Measurements from ENCODE around the gene SNCB. TPM values are rescaled to one million over a fixed set of nuclear protein-coding genes. Genes with fewer than 3 reads are reported as not detected.

Gene SNCB
- total RNA-seq, 1 experiment from 2014 or later, result not detected

- no peak for DNase-seq
- H3K9me3 ChIP-seq, result no peaks in the 10 kb centered on the region
- H3K27me3 ChIP-seq, result peaks cover 13% of the 10 kb centered on the region
- no peak overlapping the region for H3K4me3 ChIP-seq
- no peaks in the 10 kb centered on the region for H3K36me3 ChIP-seq
Observed at GRCh38 chr5:176619569-176620332, 10.6 kb downstream of the SNCB start.

GRCh38 chr5:176619203-176619568 lies 11.1 kb downstream of the SNCB start:
- Histone ChIP-seq H3K4me3 (no peak overlapping the region), H3K27me3 (peaks cover 12% of the 10 kb centered on the region), H3K9me3 (no peaks in the 10 kb centered on the region), H3K36me3 (no peaks in the 10 kb centered on the region)
- DNase-seq, result peak; percentile 89

- Histone ChIP-seq H3K27me3 (peaks cover 12% of the 10 kb centered on the region), H3K9me3 (no peaks in the 10 kb centered on the region), H3K36me3 (no peaks in the 10 kb centered on the region), H3K4me3 (no peak overlapping the region)
- no peak for DNase-seq
Observed at GRCh38 chr5:176618783-176619182, 11.6 kb downstream of the SNCB start.

GRCh38 chr5:176616511-176616910 lies 13.8 kb downstream of the SNCB start:
- Histone ChIP-seq H3K9me3 (no peaks in the 10 kb centered on the region), H3K27me3 (peaks cover 12% of the 10 kb centered on the region), H3K36me3 (no peaks in the 10 kb centered on the region), H3K4me3 (no peak overlapping the region)
- DNase-seq, result no peak

GRCh38 chr5:176614805-176615478 lies 15.4 kb downstream of the SNCB start:
- DNase-seq, result peak; percentile 92

GRCh38 chr5:176612855-176613254 lies 17.5 kb downstream of the SNCB start:
- H3K9me3 ChIP-seq, result no peaks in the 10 kb centered on the region; the same call in 1 of the 2 replicates
- no peak for DNase-seq
- 0 out of 2 replicates have a peak, but pooled peaks cover 2% of the 10 kb centered on the region for H3K27me3 ChIP-seq

More at GRCh38 chr5:176614805-176615478, 15.4 kb downstream of the SNCB start:
- no peaks in the 10 kb centered on the region for H3K36me3 ChIP-seq
- H3K27me3 ChIP-seq, result peaks cover 8% of the 10 kb centered on the region
- no peak overlapping the region for H3K4me3 ChIP-seq
- no peaks in the 10 kb centered on the region for H3K9me3 ChIP-seq

GRCh38 chr5:176612008-176612407 lies 18.3 kb downstream of the SNCB start:
- DNase-seq, result no peak
- H3K27me3 ChIP-seq, result 0 out of 2 replicates have a peak, but pooled peaks cover 2% of the 10 kb centered on the region
- no peaks in the 10 kb centered on the region; the same call in 1 of the 2 replicates for H3K36me3 ChIP-seq
- H3K9me3 ChIP-seq, result no peaks in the 10 kb centered on the region; the same call in 1 of the 2 replicates
- H3K4me3 ChIP-seq, result no peak overlapping the region

More at GRCh38 chr5:176612855-176613254, 17.5 kb downstream of the SNCB start:
- Histone ChIP-seq H3K36me3 (no peaks in the 10 kb centered on the region; the same call in 1 of the 2 replicates), H3K4me3 (no peak overlapping the region)

GRCh38 chr5:176611435-176611834 lies 18.9 kb downstream of the SNCB start:
- Histone ChIP-seq H3K27me3 (0 out of 2 replicates have a peak, but pooled peaks cover 2% of the 10 kb centered on the region), H3K36me3 (no peaks in the 10 kb centered on the region; the same call in 1 of the 2 replicates), H3K4me3 (no peak overlapping the region), H3K9me3 (no peaks in the 10 kb centered on the region; the same call in 1 of the 2 replicates)
- DNase-seq, result peak; percentile 86

GRCh38 chr5:176610435-176610773 lies 19.9 kb downstream of the SNCB start:
- peak; percentile 39 for DNase-seq
- Histone ChIP-seq H3K36me3 (no peaks in the 10 kb centered on the region; the same call in 1 of the 2 replicates), H3K4me3 (peak overlapping the region; percentile 61), H3K27me3 (0 out of 2 replicates have a peak, but pooled peaks cover 2% of the 10 kb centered on the region), H3K9me3 (no peaks in the 10 kb centered on the region; the same call in 1 of the 2 replicates)

- 0 out of 2 replicates have a peak, but pooled peaks cover 2% of the 10 kb centered on the region for H3K27me3 ChIP-seq
- peak; percentile 71 for DNase-seq
Observed at GRCh38 chr5:176609724-176610434, 20.5 kb downstream of the SNCB start, which contains the start of gene GPRIN1. TSS of gene GPRIN1 (minus strand) at chr5:176610156. CDS start at chr5:176599834, 10,322 bp downstream.

GRCh38 chr5:176608937-176609723 lies 21.2 kb downstream of the SNCB start:
- DNase-seq, result peak; percentile 63

More at GRCh38 chr5:176609724-176610434, 20.5 kb downstream of the SNCB start, which contains the start of gene GPRIN1:
- no peaks in the 10 kb centered on the region; the same call in 1 of the 2 replicates for H3K36me3 ChIP-seq
- H3K9me3 ChIP-seq, result no peaks in the 10 kb centered on the region; the same call in 1 of the 2 replicates
- H3K4me3 ChIP-seq, result peak within 1 kb of the TSS; percentile 61

GRCh38 chr5:176608142-176608705 lies 22.1 kb downstream of the SNCB start:
- Histone ChIP-seq H3K36me3 (no peaks in the 10 kb centered on the region; the same call in 1 of the 2 replicates), H3K27me3 (0 out of 2 replicates have a peak, but pooled peaks cover 2% of the 10 kb centered on the region), H3K9me3 (no peaks in the 10 kb centered on the region; the same call in 1 of the 2 replicates), H3K4me3 (no peak overlapping the region)
- no peak for DNase-seq

More at GRCh38 chr5:176608937-176609723, 21.2 kb downstream of the SNCB start:
- Histone ChIP-seq H3K4me3 (peak overlapping the region; percentile 61), H3K9me3 (no peaks in the 10 kb centered on the region; the same call in 1 of the 2 replicates), H3K27me3 (0 out of 2 replicates have a peak, but pooled peaks cover 2% of the 10 kb centered on the region), H3K36me3 (no peaks in the 10 kb centered on the region; the same call in 1 of the 2 replicates)

GRCh38 chr5:176606875-176607274 lies 23.5 kb downstream of the SNCB start:
- 0 out of 2 replicates have a peak, but pooled peaks cover 2% of the 10 kb centered on the region for H3K27me3 ChIP-seq
- no peak for DNase-seq
- H3K36me3 ChIP-seq, result no peaks in the 10 kb centered on the region; the same call in 1 of the 2 replicates
- no peaks in the 10 kb centered on the region; the same call in 1 of the 2 replicates for H3K9me3 ChIP-seq
- H3K4me3 ChIP-seq, result no peak overlapping the region

GRCh38 chr5:176606032-176606431 lies 24.3 kb downstream of the SNCB start:
- H3K4me3 ChIP-seq, result no peak overlapping the region
- DNase-seq, result no peak
- H3K27me3 ChIP-seq, result 0 out of 2 replicates have a peak, but pooled peaks cover 2% of the 10 kb centered on the region

GRCh38 chr5:176603091-176603490 lies 27.2 kb downstream of the SNCB start:
- no peaks in the 10 kb centered on the region for H3K27me3 ChIP-seq
- H3K4me3 ChIP-seq, result no peak overlapping the region
- H3K9me3 ChIP-seq, result no peaks in the 10 kb centered on the region
- peaks cover 10% of the 10 kb centered on the region for H3K36me3 ChIP-seq
- DNase-seq, result no peak

More at GRCh38 chr5:176606032-176606431, 24.3 kb downstream of the SNCB start:
- H3K9me3 ChIP-seq, result no peaks in the 10 kb centered on the region; the same call in 1 of the 2 replicates
- no peaks in the 10 kb centered on the region; the same call in 1 of the 2 replicates for H3K36me3 ChIP-seq

Data from MG63 (cell line).